ENCODE results near the gene CLUH.

CLUH gene

DNA sequence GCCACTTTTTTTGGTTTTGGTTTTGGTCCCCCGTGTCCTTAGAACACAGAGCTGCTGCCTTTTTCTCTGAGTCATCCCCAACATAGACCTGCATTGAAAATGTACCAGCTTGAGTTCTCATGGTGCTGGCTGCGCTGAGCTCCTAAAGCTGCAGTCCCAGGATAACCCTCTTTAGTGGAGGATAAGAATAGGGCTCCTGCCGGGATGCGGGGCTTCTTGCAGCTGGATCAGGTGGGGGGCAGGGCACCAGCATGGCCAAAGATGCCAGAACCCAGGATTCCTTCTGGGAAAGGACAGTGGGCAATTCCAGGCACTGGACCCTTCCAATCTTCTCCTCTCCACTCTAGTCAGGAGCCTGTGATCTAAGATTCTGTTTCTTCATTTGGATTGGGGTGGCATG, 8.3 kb upstream of the CLUH start:
- no peak for DNase-seq

DNA sequence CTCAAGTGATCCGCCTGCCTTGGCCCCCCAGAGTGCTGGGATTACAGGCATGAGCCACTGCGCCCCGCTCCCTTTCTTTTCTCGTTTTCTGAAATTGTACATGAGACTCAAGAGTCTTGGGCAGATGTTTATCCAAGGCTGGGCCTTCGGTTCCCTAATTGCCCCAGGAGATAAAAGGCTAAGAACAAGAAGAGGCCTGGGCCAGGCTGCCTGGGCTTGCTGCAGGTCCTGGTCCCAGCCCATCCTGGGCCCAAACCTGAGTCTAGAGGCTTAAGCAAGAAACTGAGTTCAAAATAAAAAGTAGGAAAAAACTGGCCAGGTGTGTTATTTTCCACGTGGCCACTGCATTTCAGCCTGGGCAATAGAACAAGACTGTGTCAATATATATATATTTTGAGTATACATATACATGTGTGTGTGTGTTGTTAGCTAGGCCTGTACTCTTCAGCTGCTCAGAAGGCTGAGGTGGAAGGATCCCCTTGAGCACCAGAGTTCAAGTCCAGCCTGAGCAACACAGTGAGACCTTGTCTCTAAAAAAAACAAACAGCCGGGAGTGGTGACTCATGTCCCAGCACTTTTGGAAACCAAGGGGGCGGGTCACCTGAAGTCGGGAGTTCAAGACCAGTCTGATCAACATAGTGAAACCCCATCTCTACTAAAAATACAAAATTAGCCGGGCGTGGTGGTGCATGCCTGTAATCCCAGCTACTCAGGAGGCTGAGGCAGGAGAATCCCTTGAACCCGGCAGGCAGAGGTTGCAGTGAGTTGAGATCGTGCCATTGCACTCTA, 6.8 kb upstream of the CLUH start:
- DNase-seq, result no peak

DNA sequence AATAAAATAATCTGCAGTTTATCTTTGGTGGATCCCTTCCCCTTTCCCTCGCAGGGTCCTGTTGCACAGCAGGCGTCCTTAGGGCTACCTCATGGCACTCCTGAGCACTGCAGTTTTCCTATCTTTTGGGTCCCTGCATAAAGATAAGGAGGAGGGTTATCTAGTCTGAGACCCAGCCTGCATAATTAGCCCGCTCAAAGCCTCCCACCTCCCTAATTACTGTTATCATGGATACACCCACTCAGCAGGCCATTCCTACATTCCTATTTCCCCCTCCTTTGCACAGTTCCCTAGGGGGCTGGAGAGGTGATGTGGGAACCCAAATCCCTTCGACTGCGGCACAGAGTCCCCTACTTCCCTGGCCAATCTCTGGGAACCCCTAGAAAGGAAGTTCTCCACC, 5.1 kb upstream of the CLUH start:
- no peak for DNase-seq

DNA sequence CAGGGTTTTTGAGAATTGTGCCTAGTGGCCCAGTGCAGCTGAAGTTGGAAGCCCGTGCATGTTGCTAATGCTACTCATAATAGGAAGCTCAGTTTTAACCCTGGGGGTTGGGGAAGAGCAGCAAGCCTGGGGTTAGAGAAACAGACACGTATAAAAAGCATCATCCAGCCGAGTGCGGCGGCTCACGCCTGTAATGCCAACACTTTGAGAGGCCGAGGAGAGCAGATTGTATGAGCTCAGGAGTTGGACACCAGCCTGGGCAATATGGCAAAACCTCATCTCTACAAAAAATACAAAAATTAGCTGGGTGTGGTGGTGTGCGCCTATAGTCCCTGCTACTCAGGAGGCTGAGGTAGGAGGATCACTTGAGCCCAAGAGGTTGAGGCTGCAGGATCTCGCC, 2.3 kb upstream of the CLUH start:
- no peak for DNase-seq

DNA sequence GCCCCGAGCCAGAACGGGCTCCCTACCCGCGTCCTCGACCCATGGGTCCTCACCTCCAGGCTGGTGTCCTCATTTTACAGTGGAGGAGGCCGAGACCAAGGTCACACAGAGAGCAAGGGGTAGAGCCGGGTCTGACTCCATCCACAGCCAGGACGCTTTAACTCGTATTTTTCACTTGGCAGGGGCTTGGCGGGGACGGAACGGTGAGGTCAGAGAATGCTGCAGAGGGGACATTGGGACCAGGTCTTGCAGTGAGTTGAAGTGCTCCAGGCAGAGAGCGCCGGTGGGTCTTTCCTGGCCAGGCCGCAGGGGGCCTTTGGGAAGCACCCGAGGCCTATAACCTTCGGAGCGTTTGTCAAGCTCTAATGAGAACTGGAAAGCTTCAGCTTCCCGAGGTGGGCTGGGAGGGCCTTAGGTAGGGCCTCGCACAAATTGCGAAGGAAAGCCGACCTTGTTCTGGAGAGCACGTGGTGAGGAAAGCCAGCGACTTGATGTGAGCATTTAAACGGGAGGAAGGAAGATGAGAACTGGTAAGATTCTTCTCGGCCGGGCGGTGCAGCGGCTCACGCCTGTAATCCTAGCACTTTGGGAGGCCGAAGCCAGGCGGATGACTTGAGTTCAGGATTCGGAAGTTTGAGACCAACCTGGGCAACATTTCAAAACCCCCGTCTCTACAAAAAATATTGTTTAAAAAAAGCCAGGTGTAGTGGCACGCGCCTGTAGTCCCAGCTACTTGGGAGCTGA, 908 bp upstream of the CLUH start:
- no peak for DNase-seq

DNA sequence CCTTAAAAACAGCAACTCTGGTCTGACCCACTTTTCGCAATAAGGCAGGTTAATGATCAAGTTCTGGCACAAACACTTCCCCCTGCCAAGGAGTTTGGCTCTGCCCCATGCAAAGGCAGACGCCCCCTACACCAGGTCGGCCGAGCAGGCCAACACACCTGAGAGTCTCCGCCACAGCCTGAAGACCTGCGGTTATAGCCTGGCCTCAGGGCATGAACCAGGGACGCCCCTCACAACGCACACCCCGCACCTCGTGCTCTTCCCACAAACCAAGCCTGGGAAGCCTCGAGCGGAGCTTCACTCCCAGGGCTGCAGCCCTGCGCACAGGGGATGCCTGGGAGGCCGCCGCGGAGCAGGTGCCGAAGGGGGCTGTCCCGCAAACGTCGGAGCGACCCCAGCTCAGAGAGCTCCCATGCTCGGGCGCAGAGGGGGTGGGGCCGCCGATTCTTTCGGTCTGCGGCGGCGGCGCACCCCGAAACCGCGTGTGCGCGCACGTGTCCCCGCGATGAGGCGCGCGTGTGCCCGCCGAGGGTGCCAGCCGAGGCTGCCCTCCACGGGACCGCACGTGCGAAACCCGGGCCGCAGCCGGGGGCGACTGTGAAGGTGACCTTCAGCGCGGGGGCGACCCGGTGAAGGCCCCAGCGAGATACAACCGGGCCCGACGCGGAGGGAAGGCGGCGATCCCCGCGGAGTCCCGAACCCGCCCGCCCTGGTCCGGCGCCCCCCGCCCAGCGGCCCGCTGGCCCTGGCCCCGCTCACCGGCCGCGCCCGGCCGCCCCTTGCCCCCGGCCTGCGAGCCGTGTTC, 559 bp downstream of the CLUH start:
- no peak for DNase-seq

DNA sequence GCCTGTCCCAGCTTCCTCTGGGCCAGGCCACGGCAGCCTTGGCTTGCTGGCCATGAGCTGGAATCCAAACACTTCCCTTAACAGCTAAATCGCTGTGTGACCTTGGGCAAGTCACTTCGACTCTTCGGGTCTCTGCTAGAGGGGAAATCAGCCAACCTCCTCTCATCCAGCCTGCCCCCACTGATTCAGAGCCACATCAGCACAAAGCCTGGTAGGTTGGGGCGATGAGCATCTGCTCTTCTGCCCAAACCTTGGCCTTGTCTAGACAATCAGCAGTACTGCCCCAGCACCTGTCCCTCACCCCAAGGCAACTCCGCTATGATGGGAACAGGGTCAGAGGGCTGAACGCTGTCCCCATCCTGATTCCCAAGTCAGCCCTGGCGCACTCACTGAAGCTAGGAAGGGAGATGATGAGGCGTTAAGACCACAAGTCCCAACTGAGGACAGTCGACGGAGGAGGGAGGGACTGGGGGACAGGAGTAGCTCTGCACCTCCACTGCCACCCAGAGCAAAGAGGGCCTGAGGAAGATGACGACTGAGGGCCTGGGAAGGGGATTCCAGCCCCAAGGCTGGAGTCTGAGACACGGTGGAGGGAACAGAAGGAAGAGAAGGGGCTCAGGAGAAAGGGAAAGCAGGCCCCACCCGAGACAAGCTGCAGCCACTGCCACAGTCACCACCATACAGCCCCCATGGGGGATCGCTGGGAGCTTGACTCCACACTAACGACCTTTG, 1.3 kb downstream of the CLUH start:
- DNase-seq, result no peak

DNA sequence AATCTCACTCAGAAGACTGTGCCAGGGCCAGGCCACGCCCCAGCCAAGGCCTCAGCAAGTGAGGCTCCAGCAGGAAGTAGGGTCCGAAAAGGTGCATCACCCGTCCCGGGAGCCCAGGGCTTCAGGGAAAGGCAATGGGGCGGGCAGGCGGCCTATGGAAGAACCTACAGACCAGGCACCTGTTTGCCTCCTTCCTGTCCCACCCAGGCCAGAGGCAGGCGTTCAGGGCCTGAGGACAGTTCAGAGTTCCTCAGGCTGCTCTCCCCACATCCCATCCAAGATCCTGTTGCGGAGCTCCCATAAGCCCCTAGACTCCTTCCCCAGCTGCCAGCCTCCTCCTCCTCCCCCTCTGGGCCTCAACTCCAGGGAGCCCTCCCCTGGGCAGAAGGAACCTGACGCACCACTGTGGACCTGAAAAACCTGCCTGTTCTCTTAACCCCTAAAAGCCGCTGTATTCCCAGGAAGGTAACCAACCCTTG, 2.3 kb downstream of the CLUH start:
- no peak for DNase-seq

DNA sequence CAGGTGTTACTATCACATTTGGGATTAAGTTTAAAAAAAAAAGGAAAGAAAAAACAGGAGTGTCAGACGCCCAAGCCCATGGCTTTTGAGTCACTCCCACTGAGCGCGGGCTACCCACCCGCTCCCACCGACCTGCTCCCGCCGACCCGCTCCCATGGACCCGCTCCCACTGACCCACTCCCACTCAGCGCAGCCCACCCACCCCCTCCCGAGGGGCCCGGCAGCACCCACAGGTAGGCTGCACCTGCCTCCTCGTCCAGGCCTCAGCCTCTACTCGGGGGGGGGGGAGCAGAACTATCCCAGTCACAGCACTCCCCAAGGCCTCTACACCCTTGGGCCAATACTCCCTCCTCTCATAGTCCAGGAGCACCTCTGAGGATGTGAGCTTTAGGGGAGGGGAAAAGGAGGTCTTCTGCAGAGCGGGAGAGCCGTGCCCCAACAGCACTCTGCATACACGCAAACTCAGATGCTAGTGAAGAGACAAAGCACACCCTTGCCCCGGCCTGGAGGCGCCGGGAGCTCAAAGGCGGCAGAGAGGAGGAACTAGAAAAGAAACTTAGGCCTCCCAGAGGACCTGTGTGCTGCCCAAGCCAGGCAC, 2.9 kb downstream of the CLUH start:
- no peak for DNase-seq

DNA sequence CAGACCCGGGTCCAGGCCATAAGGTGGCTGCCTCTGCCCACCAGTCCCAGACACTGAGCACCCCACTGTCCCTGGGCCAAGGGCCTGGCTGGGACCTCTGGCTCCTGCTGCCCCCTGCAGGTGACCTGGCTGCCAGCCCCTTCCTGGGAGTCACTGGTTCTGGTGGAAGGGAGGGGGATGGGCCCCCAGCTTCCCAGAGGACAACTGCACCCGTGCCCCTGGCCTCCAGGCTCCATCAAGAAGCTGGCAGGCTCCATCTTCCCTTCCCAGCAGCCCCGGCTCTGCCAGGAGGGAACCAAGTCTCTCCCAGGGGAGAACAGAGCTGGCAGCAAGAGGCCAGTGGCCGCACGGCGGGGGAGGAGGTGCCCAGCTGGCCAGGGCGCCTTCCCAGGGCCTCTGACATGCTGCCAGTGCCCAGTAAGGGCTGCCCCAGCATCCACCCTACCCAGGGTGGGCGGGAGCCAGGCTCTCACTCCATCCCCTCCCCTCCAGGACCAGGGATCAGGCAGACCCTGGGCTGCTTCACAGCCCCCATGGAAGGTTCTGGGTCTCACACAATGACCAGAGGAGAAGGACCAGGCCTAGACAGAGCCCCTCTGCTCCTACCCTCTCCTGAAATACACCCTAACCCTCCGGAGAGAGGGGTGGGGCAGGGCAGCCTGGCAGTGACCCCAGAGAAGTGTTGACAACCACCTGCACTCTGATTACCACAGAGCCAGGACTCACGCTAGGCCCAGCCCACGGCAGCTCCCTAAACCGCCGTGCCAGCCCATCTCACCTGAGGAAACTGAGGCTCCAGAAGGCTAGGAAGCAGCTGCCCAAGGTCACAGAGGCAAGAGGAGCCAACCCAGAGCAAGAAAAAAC, 3.6 kb downstream of the CLUH start:
- DNase-seq, result no peak

DNA sequence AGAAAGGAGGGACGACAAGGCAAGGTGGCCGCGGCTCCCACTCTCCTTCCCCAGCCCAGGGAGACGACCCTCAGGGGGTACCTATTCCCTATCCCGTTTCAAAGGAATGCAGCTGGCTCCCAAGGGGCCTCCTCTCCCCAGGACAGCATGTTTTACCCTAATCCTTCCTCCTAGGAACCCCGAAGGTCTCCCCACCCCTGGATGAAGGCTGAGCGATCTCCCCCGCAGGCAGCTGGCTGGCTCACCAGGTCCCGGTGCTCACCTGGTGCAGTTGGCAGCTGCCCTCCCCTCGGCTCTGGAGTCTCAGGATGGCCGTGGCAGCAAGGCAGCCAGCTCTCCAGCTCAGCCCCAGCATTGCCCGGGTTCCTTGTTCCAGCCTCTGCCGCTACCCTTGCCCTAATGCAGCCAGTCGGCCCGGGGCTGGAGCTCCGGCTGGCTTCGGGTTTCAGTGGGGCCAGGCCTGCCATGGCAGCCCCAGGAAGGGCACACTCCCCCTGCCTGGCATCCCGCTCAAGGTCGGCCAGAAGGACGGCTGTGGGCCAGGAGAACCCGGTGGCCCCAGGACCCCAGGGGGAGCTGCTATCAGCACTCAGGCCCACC, 4.6 kb downstream of the CLUH start:
- no peak for DNase-seq

DNA sequence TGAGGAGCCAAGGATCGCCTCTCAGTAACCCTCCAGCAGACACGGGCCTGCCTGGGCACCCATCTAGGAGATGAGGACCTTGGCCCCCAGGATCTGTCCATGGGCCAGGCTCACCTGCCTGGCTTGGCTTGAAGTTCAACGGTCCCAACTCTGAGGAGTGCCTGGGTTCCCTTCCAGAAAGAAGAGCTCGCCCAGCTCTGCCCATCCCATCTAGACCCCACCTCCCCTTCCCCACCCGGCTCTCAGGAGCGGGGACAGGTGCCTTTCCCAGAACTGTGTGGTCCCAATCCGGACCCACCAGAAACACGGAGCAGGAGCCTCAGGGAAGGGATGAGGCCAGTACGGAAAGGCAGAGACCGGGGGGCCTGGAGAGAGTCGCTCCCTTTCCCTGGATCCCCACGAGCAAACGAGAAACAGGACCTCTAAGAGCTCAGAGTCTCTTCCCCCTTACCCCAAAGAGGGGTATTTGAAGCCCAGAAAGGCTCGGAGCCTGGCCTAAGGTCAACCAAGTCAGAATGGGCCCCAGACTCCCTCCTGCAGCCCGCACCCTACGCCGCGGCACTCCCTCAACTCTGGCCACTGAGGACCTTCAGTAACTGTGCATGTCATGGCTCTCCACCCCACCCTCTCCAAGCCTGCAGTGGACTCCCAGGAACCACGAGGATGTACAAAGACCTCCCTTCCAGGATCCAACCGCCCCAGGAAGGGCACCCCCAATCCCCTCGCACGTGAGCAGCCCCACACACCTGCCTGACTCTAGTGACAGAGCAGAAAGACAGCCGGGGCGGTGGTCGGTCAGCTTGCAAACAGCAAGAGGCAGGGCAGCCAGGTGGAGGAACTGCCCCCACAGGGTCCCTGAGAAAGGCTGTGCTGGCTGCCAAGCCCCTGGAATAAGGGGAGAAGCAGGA, 5.4 kb downstream of the CLUH start:
- no peak for DNase-seq

DNA sequence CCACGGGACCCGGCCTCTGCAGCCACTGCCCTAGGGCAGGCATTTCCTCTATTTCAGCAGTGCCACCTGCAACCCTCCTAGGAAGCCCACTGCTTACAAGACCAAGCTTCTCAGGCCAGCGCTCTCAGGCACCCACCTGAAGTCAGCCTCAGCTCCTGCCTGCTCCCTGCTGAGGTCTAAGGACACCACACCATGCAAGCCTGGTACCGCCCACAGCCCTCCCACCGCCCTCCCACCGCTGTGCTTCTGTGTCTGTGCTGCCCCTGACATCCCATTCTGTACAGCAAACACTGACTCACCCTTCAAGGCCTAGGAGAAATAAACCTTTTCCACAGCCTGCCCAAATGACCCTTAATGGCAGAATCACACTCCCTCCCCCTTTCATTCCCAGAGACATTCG, 6.3 kb downstream of the CLUH start:
- no peak for DNase-seq

DNA sequence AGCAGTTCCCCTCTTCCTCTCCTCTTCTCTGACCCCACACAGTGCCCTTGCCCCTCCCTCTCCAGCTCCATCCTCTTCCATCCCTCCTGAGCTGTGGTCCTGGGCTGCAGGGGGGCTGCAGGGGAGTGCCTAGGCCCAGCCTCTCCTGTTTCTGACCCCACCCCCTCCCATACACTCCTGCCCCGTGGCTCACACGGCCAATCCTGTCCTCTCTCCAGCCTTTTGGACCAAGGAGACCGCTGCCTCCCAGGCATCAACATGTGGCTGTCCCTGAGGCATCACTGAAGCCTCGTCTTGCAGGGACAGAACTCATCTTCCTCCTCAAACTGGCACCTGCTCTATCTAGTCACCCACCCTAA, 6.7 kb downstream of the CLUH start:
- no peak for DNase-seq

DNA sequence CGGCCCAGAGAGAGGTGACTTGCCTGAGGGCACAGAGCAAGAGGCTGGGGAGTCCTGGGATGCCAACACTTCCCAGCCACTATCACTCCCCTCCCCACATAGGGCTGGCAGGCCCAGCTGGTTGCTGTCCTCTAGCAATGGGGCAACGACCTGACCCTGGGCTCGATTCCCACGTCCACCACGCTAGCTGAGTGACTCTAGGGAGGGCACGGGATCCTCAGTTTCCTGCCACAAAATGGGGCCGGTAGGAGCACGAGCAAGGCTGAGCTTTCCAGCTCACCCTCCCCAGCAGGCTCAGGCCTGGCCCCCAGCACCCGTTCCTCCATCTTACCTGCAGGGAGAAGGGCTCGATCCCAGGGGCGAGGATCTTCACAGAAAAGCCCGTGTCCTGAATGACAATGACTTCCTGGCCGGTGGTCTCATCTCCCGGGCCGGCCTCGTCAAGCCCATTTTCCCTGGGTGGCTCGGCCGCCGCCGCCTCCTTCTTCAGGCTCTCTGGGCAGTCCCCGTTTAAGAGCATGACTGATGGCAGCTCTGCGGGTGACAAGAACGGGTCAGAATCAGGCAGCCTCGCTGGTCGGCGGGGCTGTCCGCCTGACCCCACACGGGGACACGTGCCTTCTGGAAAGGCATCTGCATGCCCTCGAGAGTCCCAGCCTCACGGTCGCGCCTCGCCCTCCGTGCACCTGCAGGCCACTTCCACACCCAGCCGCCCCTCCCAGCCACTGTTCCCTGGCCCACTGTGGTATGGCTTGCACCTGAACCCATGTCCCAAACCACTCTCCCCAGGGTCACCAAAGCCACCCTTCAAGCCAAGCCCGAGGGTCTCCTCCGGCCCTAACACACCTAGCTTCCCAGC, 7.3 kb downstream of the CLUH start:
- no peak for DNase-seq

DNA sequence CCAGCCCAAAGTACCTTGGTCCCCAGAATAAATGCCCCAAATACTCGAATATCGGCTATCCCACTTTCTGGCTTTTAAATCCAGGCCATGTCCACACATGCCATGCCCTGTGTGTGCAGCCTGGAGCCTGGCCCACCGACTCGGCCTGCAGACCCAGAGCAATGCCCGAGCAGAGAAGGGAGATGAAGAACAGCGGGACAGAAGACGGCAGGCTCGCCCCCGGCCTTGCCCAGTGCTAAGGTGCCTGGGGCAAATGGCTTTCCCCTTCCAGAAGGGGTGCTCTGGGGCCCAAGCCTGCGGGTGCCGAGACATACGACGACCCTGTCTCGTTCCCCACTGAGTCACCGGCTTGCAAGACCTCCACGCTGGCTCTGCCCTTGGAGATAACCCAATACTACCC, 8.0 kb downstream of the CLUH start:
- DNase-seq, result no peak

DNA sequence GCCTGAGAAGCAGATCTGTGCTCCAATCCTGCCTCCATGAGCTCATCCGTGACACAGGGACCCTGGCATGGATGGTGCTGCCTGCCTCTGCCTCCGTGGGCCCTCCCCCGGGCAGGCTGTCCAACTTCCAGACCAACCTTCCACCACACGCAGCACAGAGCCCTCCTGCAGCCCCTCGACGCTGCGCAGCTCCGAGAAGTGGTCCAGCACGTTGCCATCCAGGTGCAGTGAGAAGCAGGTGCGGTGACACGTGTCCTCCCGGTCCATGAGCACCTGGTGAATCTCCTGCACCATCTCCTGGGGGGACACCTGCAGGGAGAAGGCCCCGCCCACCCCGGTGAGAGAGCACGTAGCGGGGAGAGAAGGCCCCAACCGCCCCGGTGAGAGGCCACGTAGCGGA, 8.4 kb downstream of the CLUH start:
- DNase-seq, result no peak

DNA sequence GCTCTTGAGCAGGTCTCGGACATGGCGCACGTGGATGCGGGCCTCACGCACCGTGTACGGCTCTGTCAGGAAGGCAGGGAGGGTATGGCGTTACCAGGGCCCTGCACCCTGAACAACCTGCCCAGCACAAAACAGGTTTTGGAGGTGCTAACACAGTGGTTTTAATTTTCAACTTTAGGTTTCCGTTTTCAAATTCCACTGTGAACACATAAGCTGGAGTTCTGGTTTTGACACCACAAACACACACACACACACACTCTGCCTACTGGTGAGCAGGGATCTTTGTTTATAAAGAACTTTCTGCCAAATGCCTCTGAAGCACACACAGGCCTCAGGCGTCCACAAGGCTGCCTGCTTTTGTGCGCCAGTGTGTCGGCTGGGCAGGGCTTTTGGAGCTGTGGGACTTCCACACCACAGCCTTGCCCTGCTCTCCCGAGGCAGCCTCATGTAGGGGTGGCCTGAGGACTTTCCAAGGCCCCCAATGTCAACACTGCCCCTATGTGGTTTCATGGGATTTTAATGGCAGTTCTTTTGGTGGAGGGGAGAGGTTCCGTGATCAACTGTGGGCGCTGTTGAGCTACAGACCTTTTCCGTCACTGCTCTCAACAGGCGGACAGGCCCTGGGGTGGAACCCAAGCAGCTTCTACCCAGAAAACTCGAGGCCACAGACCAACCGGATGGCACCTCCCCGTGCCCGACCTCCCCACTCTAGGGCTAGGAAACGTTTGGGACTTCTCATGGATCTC, 9.4 kb downstream of the CLUH start:
- no peak for DNase-seq

Data from NCI-H1092 treated with DMSO at 0.1 percent for 48 hours (cell line).